Thyroid gland (tissue), 4 donors: ENCODE results near the gene PADI4.

ENCODE experiments used
- CTCF ChIP-seq, 6 experiments: fragments of 200-600 bp in 3 of 6; fragments of 450-650 bp in 3 of 6; sonication (generic) in 3 of 6; IDR thresholded peaks; one replicate each; pipeline ENCODE4 v1.5.1; 2016 to 2019; ENCODE audit warnings: antibody characterized with exemption in 6 of 6, mild to moderate bottlenecking in 2 of 6, inconsistent platforms in 1 of 6, moderate library complexity in 1 of 6
- POLR2A ChIP-seq, 2 donors: fragments of 450-650 bp; IDR thresholded peaks; one replicate each; pipeline ENCODE4 v1.6.1; 2017; ENCODE audit warnings: antibody characterized with exemption in 2 of 2, mild to moderate bottlenecking in 2 of 2, moderate library complexity in 1 of 2

GRCh38 chr1:17342014-17342441 is 34.0 kb downstream of the PADI4 start:
- TF ChIP-seq CTCF (IDR thresholded peaks at IDR 0.05) = no peak
- no peak for TF ChIP-seq POLR2A (IDR thresholded peaks at IDR 0.05)
